Endothelial cell of umbilical vein (primary cell): Measurements from ENCODE around the gene PRKD1. TPM values are rescaled to one million over a fixed set of nuclear protein-coding genes. Genes with fewer than 3 reads are reported as not detected.

Experiments
- BruUV-seq: library from RNA; stranded (reverse); fragments of 400-500 nt; replicated peaks from 2 replicates; lab custom pipeline; 2021; lab: Mats Ljungman, UMichigan
- CTCF ChIA-PET: fragments of 300-600, 350-600 bp; sonication (Branson Sonifier 250); formaldehyde crosslinking; loops from one replicate; lab custom pipeline; 2021; ENCODE audit warnings: antibody characterized with exemption, inconsistent platforms; lab: Charles Lee
- POLR2A ChIA-PET: fragments of 300-600, 350-600 bp; sonication (Branson Sonifier 250); formaldehyde crosslinking; loops from one replicate; lab custom pipeline; 2021; ENCODE audit warnings: antibody characterized with exemption, inconsistent platforms; lab: Charles Lee
- DNase-seq: peaks from one replicate; pipeline ENCODE4 v3.0.0-alpha.2; 2011; ENCODE audit warnings: low read depth, low spot score
- FAIRE-seq: peaks from 2 replicates; lab custom pipeline; 2011; peaks lifted over from hg19 to GRCh38; lab: Jason Lieb, UNC
- H2AFZ ChIP-seq: 2 replicates; pipeline ENCODE4 v1.6.0; 2012; ENCODE audit warnings: low read depth, low read length, control low read depth, inconsistent platforms
- H3K27ac ChIP-seq: 2 replicates; pipeline ENCODE4 v1.5.1; 2011; ENCODE audit warnings: low read depth, mild to moderate bottlenecking, control low read depth, low read length, moderate library complexity; ENCODE audit not compliant: insufficient read depth
- H3K27me3 ChIP-seq, 2 experiments: 2 replicates each; pipeline versions ENCODE4 v1.6.0 to v1.6.1; 2011; ENCODE audit warnings: low read length in 2 of 2, mixed read lengths in 1 of 2; ENCODE audit not compliant: control insufficient read depth in 2 of 2, insufficient read depth in 2 of 2
- H3K36me3 ChIP-seq, 2 experiments: 2 replicates in 1 of 2; 3 replicates in 1 of 2; pipeline ENCODE4 v1.5.1; 2011; ENCODE audit warnings: low read length in 2 of 2, mild to moderate bottlenecking in 1 of 2, moderate library complexity in 1 of 2; ENCODE audit not compliant: control insufficient read depth in 2 of 2, insufficient read depth in 2 of 2; ENCODE audit errors: extremely low read depth in 1 of 2
- H3K4me1 ChIP-seq: 3 replicates; pipeline ENCODE4 v1.5.1; 2011; ENCODE audit warnings: mild to moderate bottlenecking, low read length; ENCODE audit not compliant: control insufficient read depth, insufficient read depth; ENCODE audit errors: extremely low read depth
- H3K4me2 ChIP-seq: 2 replicates; pipeline ENCODE4 v1.6.1; 2011; ENCODE audit warnings: low read length, control low read depth, mixed read lengths; ENCODE audit not compliant: insufficient read depth
- H3K4me3 ChIP-seq, 3 experiments: fragments of 200-600 bp in 1 of 3; sonication (generic), shearing (Covaris generic) in 1 of 3; replicated peaks in 1 of 3; 2 replicates each; pipeline ENCODE4 v1.5.1; 2011 to 2016; ENCODE audit warnings: control low read depth in 3 of 3, low read length in 3 of 3, mild to moderate bottlenecking in 2 of 3, inconsistent platforms in 1 of 3, low read depth in 1 of 3, moderate library complexity in 1 of 3; ENCODE audit not compliant: insufficient read depth in 1 of 3
- H3K79me2 ChIP-seq: 2 replicates; pipeline ENCODE4 v1.6.0; 2012; ENCODE audit warnings: low read length, inconsistent platforms; ENCODE audit not compliant: control insufficient read depth, insufficient read depth
- H3K9ac ChIP-seq: replicated peaks from 2 replicates; pipeline ENCODE3; 2011; ENCODE audit warnings: low read length, control low read depth; ENCODE audit not compliant: insufficient read depth; ENCODE audit errors: extremely low read depth
- H3K9me1 ChIP-seq: replicated peaks from 3 replicates; pipeline ENCODE4 v1.6.0; 2011; ENCODE audit warnings: mild to moderate bottlenecking, low read length; ENCODE audit not compliant: control insufficient read depth, insufficient read depth; ENCODE audit errors: extremely low read depth
- H3K9me3 ChIP-seq: replicated peaks from 2 replicates; pipeline ENCODE4 v1.5.1; 2012; ENCODE audit warnings: low read length, inconsistent platforms; ENCODE audit not compliant: control insufficient read depth, insufficient read depth
- H4K20me1 ChIP-seq: replicated peaks from 2 replicates; pipeline ENCODE3; 2011; ENCODE audit warnings: mild to moderate bottlenecking, low read length; ENCODE audit not compliant: control insufficient read depth, insufficient read depth; ENCODE audit errors: extremely low read depth
- CTCF ChIP-seq, 2 donors: IDR thresholded peaks; 1 replicate in 1 of 2; 2 replicates in 1 of 2; pipeline ENCODE4 v1.5.1; 2011; ENCODE audit warnings: low read length in 2 of 2, mild to moderate bottlenecking in 2 of 2, moderate library complexity in 2 of 2, control low read depth in 1 of 2, inconsistent platforms in 1 of 2, low read depth in 1 of 2; ENCODE audit not compliant: insufficient read depth in 1 of 2; ENCODE audit errors: extremely low read depth in 1 of 2
- FOS ChIP-seq: IDR thresholded peaks from 2 replicates; pipeline ENCODE4 v1.6.1; 2011; ENCODE audit warnings: mild to moderate bottlenecking, low read length, moderate library complexity, borderline replicate concordance; ENCODE audit not compliant: insufficient read depth
- GATA2 ChIP-seq: IDR thresholded peaks from 2 replicates; pipeline ENCODE4 v1.7.0; 2011; ENCODE audit warnings: low read depth, mild to moderate bottlenecking, moderate library complexity, mixed read lengths, low read length; ENCODE audit not compliant: insufficient read length, insufficient read depth
- JUN ChIP-seq: IDR thresholded peaks from 2 replicates; pipeline ENCODE4 v1.6.1; 2011; ENCODE audit warnings: borderline replicate concordance, low read depth; ENCODE audit not compliant: insufficient read length, insufficient read depth
- MAX ChIP-seq: IDR thresholded peaks from 2 replicates; pipeline ENCODE4 v1.6.1; 2011; ENCODE audit not compliant: insufficient read depth, insufficient read length
- MYC ChIP-seq: IDR thresholded peaks from one replicate; pipeline ENCODE4 v1.6.1; 2011; ENCODE audit warnings: mild to moderate bottlenecking, low read depth, low read length
- POLR2A ChIP-seq: IDR thresholded peaks from 2 replicates; pipeline ENCODE4 v1.6.1; 2012; ENCODE audit warnings: low read depth, mild to moderate bottlenecking, control low read depth, low read length
- POLR2AphosphoS5 ChIP-seq: IDR thresholded peaks from 2 replicates; pipeline ENCODE4 v1.6.1; 2012; ENCODE audit warnings: low read depth, mild to moderate bottlenecking, control low read depth, low read length, moderate library complexity; ENCODE audit not compliant: insufficient read depth
- dilution Hi-C: fragments of 300-500 bp; cut with MboI; formaldehyde crosslinking; loops from one replicate; pipeline ENCODE4 v1.15.0; 2019; ENCODE audit warnings: low sequenced_read_pairs; ENCODE audit not compliant: extremely low pct_ligation_motif_present
- intact Hi-C: fragments of 100-400 bp; cut with micrococcal nuclease; formaldehyde crosslinking; loops from one replicate; pipeline ENCODE4 v1.10.0; 2022
- polyA plus RNA-seq, 4 experiments: library from polyadenylated mRNA; depleted of rRNA in 3 of 4; stranded (reverse) in 3 of 4; unstranded in 1 of 4; fragments of >200 nt; gene quantifications; 2 replicates each; pipeline versions ENCODE4 v1.2.1 to v1.2.3, GENCODE V29; 2011 to 2012; ENCODE audit warnings: missing spikeins in 1 of 4
- total RNA-seq: library from RNA; stranded (reverse); gene quantifications from 2 replicates; pipeline ENCODE4 v1.2.3, GENCODE V29; 2021

Gene PRKD1
- total and polyA plus RNA-seq, 2 donors (not counting 3 experiments of a cell fraction or from before 2014, with no cell fraction given), result 3.9 to 10.9 TPM

GRCh38 chr14:29668201-29668600, 259.4 kb downstream of the PRKD1 start:
- H3K9ac ChIP-seq, result no peak overlapping the region
- TF ChIP-seq MYC (no peak), MAX (no peak), POLR2A (no peak)
- H3K4me2 ChIP-seq, result no peak overlapping the region
- dilution Hi-C loops (no loop called here), intact Hi-C loops (no loop called here)
- no peaks in the 10 kb centered on the region for H3K27me3 ChIP-seq
- no peak overlapping the region for H3K27ac ChIP-seq
- no peaks in the 10 kb centered on the region for H4K20me1 ChIP-seq
- no peak overlapping the region for H3K4me3 ChIP-seq
- H2AFZ ChIP-seq, result no peak overlapping the region
- POLR2A ChIA-PET, result no interaction called here
- FAIRE-seq (no peak), DNase-seq (no peak)
- no TSS peak for BruUV-seq
- no peaks in the 10 kb centered on the region for H3K9me1 ChIP-seq
- CTCF ChIA-PET, result interaction anchor here (1.2 kb wide), 1 partner anchor 11 kb away, joined by 5 read pairs; no protein-coding TSS in a partner anchor
- H3K9me3 ChIP-seq, result no peaks in the 10 kb centered on the region
- no peaks in the 10 kb centered on the region for H3K79me2 ChIP-seq
- no peaks in the 10 kb centered on the region for H3K36me3 ChIP-seq
- H3K4me1 ChIP-seq, result no peaks in the 10 kb centered on the region

GRCh38 chr14:29664515-29664914, 263.1 kb downstream of the PRKD1 start:
- TF ChIP-seq FOS (no peak), GATA2 (no peak), POLR2AphosphoS5 (no peak), JUN (no peak), MAX (no peak), CTCF (IDR thresholded peaks at IDR 0.05; ENCODE audit: extremely low read depth in 1 of 2, insufficient read depth in 1 of 2, low read depth in 1 of 2, low read length in 2 of 2) (no peak)
- Histone ChIP-seq H3K4me2 (no peak overlapping the region), H2AFZ (no peak overlapping the region), H3K4me3 (no peak overlapping the region), H3K27ac (no peak overlapping the region), H4K20me1 (no peaks in the 10 kb centered on the region), H3K4me1 (no peaks in the 10 kb centered on the region), H3K27me3 (no peaks in the 10 kb centered on the region), H3K9ac (no peak overlapping the region), H3K79me2 (no peaks in the 10 kb centered on the region), H3K36me3 (no peaks in the 10 kb centered on the region), H3K9me1 (no peaks in the 10 kb centered on the region), H3K9me3 (no peaks in the 10 kb centered on the region)
- no TSS peak for BruUV-seq
- ChIA-PET CTCF (no interaction called here), POLR2A (no interaction called here)
- FAIRE-seq (no peak), DNase-seq (no peak)
- intact Hi-C loops, result no loop called here
- dilution Hi-C loops, result no loop called here
